ENCODE data around the gene LRRC74B.

LRRC74B gene

GRCh38 chr22:21064917-21065864 is 19.4 kb downstream of the LRRC74B start:
- no peak overlapping the region for H2AFZ ChIP-seq (ENCODE audit: low read depth, low read length, severe bottlenecking)
- no peak overlapping the region for H3K4me2 ChIP-seq (ENCODE audit: low read depth, low read length, poor library complexity, severe bottlenecking)

GRCh38 chr22:21067075-21067900 is 21.5 kb downstream of the LRRC74B start:
- H2AFZ ChIP-seq (ENCODE audit: low read depth, low read length, severe bottlenecking): no peak overlapping the region
- H3K4me2 ChIP-seq (ENCODE audit: low read depth, low read length, poor library complexity, severe bottlenecking): no peak overlapping the region
- no peaks in the 10 kb centered on the region for H3K27me3 ChIP-seq (ENCODE audit: low read length)
- TF ChIP-seq CTCF (IDR thresholded peaks at IDR 0.05; ENCODE audit: insufficient read depth, low read length, poor library complexity, severe bottlenecking) (no peak), EZH2phosphoT487 (conservative IDR thresholded peaks at IDR 0.05; ENCODE audit: low read length) (no peak)
- H3K27ac ChIP-seq (ENCODE audit: low read depth, low read length): no peak overlapping the region
- no peaks in the 10 kb centered on the region for H3K79me2 ChIP-seq (ENCODE audit: insufficient read depth, low read length)
- no peak overlapping the region for H3K4me3 ChIP-seq (ENCODE audit: insufficient read depth, low read length, poor library complexity, severe bottlenecking)
- H3F3A ChIP-seq (ENCODE audit: insufficient read depth): no peaks in the 10 kb centered on the region
- H3K9me3 ChIP-seq (ENCODE audit: insufficient read depth, low read length): no peaks in the 10 kb centered on the region
- no peaks in the 10 kb centered on the region for H3K36me3 ChIP-seq (ENCODE audit: low read length)
- H3K9ac ChIP-seq (ENCODE audit: low read length): no peak overlapping the region
- no peaks in the 10 kb centered on the region for H4K20me1 ChIP-seq (ENCODE audit: low read depth, low read length)
- no peaks in the 10 kb centered on the region for H3K9me2 ChIP-seq (replicated peaks; ENCODE audit: insufficient read depth, low read length)

More at GRCh38 chr22:21064917-21065864, 19.4 kb downstream of the LRRC74B start:
- TF ChIP-seq CTCF (IDR thresholded peaks at IDR 0.05; ENCODE audit: insufficient read depth, low read length, poor library complexity, severe bottlenecking) (no peak), EZH2phosphoT487 (conservative IDR thresholded peaks at IDR 0.05; ENCODE audit: low read length) (no peak)
- Histone ChIP-seq H3K27ac (ENCODE audit: low read depth, low read length) (no peak overlapping the region), H3K36me3 (ENCODE audit: low read length) (no peaks in the 10 kb centered on the region), H3K9me2 (replicated peaks; ENCODE audit: insufficient read depth, low read length) (no peaks in the 10 kb centered on the region), H4K20me1 (ENCODE audit: low read depth, low read length) (no peaks in the 10 kb centered on the region), H3K4me3 (ENCODE audit: insufficient read depth, low read length, poor library complexity, severe bottlenecking) (no peak overlapping the region), H3K9ac (ENCODE audit: low read length) (no peak overlapping the region), H3K27me3 (ENCODE audit: low read length) (no peaks in the 10 kb centered on the region), H3F3A (ENCODE audit: insufficient read depth) (no peaks in the 10 kb centered on the region), H3K9me3 (ENCODE audit: insufficient read depth, low read length) (no peaks in the 10 kb centered on the region), H3K79me2 (ENCODE audit: insufficient read depth, low read length) (no peaks in the 10 kb centered on the region)

- Histone ChIP-seq H3K27ac (ENCODE audit: low read depth, low read length) (no peak overlapping the region), H3K79me2 (ENCODE audit: insufficient read depth, low read length) (no peaks in the 10 kb centered on the region), H3K9me2 (replicated peaks; ENCODE audit: insufficient read depth, low read length) (no peaks in the 10 kb centered on the region), H3K9me3 (ENCODE audit: insufficient read depth, low read length) (no peaks in the 10 kb centered on the region), H4K20me1 (ENCODE audit: low read depth, low read length) (no peaks in the 10 kb centered on the region), H2AFZ (ENCODE audit: low read depth, low read length, severe bottlenecking) (no peak overlapping the region), H3K9ac (ENCODE audit: low read length) (no peak overlapping the region), H3K4me2 (ENCODE audit: low read depth, low read length, poor library complexity, severe bottlenecking) (no peak overlapping the region), H3F3A (ENCODE audit: insufficient read depth) (no peaks in the 10 kb centered on the region), H3K36me3 (ENCODE audit: low read length) (no peaks in the 10 kb centered on the region), H3K4me3 (ENCODE audit: insufficient read depth, low read length, poor library complexity, severe bottlenecking) (no peak overlapping the region), H3K27me3 (ENCODE audit: low read length) (no peaks in the 10 kb centered on the region)
- TF ChIP-seq CTCF (IDR thresholded peaks at IDR 0.05; ENCODE audit: insufficient read depth, low read length, poor library complexity, severe bottlenecking): no peak
- TF ChIP-seq EZH2phosphoT487 (conservative IDR thresholded peaks at IDR 0.05; ENCODE audit: low read length): no peak
These were observed 22.3 kb downstream of the LRRC74B start for GRCh38 chr22:21067901-21068680.
